GM21360 (cell line): ENCODE measurements around the gene NCOR1.
"Not testable (repeated sequence)": the region's sequence is repeated elsewhere in the genome, so short reads cannot be mapped to it uniquely, and the experiment has no call there.

Experiments
- ATAC-seq: cut with Tn5 transposase; IDR thresholded peaks from one replicate; pipeline ENCODE4 v1.9.1; 2021; ENCODE audit warnings: mild to moderate bottlenecking, moderate library complexity; ENCODE audit not compliant: unreplicated experiment

The NCOR1 gene

GRCh38 chr17:16101440-16101839 is 113.9 kb downstream of the NCOR1 start:
- no peak for ATAC-seq

GRCh38 chr17:16100737-16101400 is 114.5 kb downstream of the NCOR1 start:
- no peak for ATAC-seq

GRCh38 chr17:16091773-16092172 is 123.6 kb downstream of the NCOR1 start:
- no peak for ATAC-seq

DNA sequence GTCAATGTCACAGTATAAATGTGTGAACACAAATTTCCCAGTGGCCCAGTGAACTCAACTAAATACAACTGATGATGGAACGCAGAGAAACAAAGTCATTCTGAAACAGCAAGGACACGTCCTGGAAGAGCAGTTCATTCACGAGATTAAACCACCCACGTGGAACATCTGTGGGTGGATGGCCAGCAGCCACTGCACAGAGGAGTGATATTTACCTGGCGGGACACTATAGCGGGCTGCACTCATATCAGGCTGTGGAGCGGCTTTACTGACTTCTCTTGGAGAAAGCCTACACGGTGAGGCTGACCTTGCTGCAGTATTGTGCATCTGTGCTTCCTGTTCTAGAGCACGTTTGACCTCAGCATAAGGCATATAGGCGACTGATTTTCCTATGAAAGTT is 128.4 kb downstream of the NCOR1 start:
- no peak for ATAC-seq

DNA sequence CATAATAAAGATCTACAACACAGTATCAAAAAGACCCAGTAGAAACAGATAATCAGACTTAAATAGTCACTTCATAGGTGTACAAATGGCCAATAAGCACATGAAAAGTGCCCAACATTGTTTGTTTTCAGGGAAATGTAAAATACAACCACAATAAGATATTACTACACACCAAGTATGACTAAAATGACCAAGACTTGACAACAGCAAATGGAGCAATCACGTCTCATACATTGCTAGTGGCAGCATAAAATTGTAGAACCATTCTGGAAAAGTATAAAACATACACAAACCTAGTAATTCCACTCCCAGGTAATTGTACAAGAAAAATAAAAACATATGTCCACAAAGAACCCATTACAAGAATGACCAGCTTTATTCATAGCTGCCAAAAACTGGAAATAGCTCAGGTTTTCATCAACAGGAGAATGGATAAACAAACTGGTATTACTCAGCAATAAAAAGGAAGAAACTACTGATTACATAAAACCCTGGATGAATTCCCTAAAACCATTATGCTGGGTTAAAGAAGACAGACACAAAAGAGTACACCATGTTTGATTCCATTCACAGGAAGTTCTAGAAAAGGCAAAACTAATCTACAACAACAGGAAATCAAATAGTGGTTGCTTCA is 130.2 kb downstream of the NCOR1 start:
- no peak for ATAC-seq

DNA sequence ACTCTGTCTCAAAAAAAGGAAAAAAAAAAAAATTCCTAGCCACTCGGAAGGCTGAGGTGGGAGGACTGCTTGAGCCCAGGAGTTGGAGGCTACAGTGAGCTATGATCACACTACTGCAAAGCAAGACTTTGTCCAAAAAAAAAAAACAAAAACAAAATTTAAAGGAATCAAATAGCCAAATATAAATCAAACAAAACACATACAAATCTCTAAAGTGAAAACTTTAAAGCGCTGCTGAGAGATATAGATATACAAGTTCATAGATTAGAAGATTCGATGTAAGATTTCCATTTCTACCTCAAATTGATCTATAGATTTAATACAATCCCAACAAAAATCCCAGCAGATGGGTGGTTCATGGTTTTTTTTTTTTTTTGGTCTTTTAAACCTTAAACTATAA is 132.1 kb downstream of the NCOR1 start:
- no peak for ATAC-seq

GRCh38 chr17:16081507-16082087 is 133.7 kb downstream of the NCOR1 start:
- no peak for ATAC-seq

- no peak for ATAC-seq
These were observed 135.0 kb downstream of the NCOR1 start for GRCh38 chr17:16080366-16080765.

- no peak for ATAC-seq
These were observed 139.4 kb downstream of the NCOR1 start for GRCh38 chr17:16075949-16076348.

DNA sequence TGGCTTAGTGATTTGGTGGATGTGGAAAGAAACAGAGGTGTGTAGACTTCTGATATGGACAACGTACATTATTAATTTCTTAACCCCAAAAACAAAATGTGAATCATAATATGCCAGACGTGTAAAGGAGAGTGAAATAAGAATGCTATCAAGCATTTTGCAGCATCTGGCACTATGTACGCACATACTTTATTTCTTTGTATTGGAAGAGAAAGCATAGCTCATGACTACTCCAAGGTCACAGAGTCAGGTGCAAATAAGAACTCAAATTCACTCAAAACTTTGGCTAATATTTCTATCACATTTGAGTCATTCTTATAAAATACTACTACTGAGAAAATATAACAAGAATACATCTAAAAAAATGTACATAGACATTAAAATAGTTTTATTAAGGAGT is 140.9 kb downstream of the NCOR1 start:
- no peak for ATAC-seq

- ATAC-seq = no peak
These were observed 141.5 kb downstream of the NCOR1 start for GRCh38 chr17:16073845-16074244.

GRCh38 chr17:16072031-16072430 is 143.3 kb downstream of the NCOR1 start:
- ATAC-seq = no peak

- no peak for ATAC-seq
These were observed 147.0 kb downstream of the NCOR1 start for GRCh38 chr17:16068323-16068722.

DNA sequence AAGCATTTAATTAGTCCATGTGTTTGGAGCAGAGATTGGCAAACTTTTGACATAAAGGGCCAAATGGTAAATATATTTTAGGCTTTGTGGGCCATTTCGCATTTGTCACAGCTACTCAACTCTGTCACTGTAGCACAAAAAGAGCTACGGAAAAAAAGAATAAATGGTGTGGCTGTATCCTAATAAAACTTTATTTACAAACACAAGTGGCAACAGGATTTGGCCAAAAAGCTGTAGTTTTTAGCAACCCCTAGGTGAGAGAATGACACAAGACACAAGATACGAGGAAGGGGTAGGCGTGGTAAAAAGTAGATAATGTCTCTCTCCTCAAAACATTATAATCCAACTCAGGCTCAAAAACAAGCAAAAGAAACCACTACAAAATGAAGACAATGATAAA is 149.2 kb downstream of the NCOR1 start:
- no peak for ATAC-seq

- ATAC-seq = no peak
These were observed 153.7 kb downstream of the NCOR1 start for GRCh38 chr17:16061631-16062030.

- ATAC-seq = not testable (repeated sequence)
These were observed 160.2 kb downstream of the NCOR1 start for GRCh38 chr17:16055139-16055538.

GRCh38 chr17:16052486-16052885 is 162.8 kb downstream of the NCOR1 start:
- no peak for ATAC-seq

- no peak for ATAC-seq
These were observed 164.5 kb downstream of the NCOR1 start for GRCh38 chr17:16050844-16051243.

- ATAC-seq = no peak
These were observed 166.4 kb downstream of the NCOR1 start for GRCh38 chr17:16048811-16049449.

DNA sequence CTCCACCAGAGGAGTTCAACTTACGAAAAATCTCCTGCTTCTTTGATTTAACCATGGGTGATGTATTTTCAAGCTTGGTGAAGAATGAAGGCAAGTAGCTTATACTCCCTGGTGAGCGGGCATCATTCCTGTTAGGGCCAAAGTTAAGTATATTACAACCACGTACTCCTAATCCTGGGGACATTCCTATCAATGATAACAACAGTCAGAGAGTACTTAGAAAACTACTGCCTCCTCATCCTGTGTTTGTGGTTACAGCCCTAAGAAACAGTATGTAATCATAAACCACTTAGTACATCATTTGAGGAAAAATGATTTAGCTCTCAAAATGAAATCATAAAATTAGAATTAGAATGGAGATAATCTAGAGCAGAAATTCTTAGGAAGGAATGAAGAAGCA is 168.4 kb downstream of the NCOR1 start:
- no peak for ATAC-seq

DNA sequence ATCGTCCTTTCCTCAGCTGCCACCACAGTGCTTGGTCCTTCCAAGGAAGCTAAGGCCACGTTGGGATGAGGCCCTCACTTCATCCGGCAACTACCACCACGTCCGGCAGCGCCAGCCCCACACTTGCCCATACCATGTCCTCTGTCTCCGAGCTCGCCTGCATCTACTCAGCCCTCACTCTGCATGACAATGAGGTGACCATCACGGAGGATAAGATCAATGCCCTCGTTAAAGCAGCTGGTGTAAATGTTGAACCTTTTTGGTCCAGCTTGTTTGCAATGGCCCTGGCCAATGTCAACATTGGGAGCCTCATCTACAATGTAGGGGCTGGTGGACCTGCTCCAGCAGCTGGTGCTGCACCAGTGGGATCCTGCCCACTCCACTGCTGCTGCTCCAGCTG is 170.8 kb downstream of the NCOR1 start:
- ATAC-seq = no peak

DNA sequence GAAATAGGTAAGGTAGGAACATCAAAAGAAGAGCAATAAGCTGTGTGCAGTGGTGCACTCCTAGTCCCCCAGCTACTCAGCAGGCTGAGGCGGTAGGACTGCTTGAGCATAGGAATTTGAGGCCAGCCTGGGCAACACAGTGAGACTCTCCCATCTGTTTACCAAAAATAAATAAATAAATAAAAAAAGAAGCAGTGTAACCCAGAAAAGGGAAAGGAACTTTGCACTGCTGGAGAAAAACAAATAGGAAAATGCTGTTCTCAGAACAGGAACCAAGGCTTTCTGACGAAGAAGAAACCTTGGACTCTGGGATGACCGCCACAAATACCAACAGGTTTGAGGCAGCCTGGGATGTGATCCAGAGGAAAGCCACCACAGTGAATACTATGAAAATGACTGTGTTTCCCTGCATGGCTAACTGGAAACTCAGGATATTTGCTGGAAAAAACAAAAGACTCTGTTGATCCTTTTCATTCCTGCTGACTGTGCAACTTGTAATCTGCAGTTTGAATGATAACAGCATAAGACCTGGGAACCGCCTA is 174.6 kb downstream of the NCOR1 start:
- no peak for ATAC-seq
